ENCODE data around the gene ZPBP. TPM values are rescaled to one million over a fixed set of nuclear protein-coding genes. Genes with fewer than 3 reads are reported as not detected.

The ZPBP gene
- total RNA-seq, 1 experiment from 2014 or later, result not detected

GRCh38 chr7:49894543-49894942 is 198.5 kb downstream of the ZPBP start:
- no peak overlapping the region for H3K27ac ChIP-seq (ENCODE audit: low read depth, low read length, poor library complexity, severe bottlenecking)
- no peak overlapping the region for H3K4me3 ChIP-seq (ENCODE audit: low read depth, low read length, poor library complexity, severe bottlenecking)
- TF ChIP-seq EZH2 (IDR thresholded peaks at IDR 0.05; ENCODE audit: borderline replicate concordance, low read depth, low read length, poor library complexity, severe bottlenecking), result no peak
- TF ChIP-seq, protein P1, sequence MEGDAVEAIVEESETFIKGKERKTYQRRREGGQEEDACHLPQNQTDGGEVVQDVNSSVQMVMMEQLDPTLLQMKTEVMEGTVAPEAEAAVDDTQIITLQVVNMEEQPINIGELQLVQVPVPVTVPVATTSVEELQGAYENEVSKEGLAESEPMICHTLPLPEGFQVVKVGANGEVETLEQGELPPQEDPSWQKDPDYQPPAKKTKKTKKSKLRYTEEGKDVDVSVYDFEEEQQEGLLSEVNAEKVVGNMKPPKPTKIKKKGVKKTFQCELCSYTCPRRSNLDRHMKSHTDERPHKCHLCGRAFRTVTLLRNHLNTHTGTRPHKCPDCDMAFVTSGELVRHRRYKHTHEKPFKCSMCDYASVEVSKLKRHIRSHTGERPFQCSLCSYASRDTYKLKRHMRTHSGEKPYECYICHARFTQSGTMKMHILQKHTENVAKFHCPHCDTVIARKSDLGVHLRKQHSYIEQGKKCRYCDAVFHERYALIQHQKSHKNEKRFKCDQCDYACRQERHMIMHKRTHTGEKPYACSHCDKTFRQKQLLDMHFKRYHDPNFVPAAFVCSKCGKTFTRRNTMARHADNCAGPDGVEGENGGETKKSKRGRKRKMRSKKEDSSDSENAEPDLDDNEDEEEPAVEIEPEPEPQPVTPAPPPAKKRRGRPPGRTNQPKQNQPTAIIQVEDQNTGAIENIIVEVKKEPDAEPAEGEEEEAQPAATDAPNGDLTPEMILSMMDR (conservative IDR thresholded peaks at IDR 0.05; ENCODE audit: low read depth, low read length), result no peak
- no peaks in the 10 kb centered on the region for H3K36me3 ChIP-seq (ENCODE audit: insufficient read depth, low read length, poor library complexity, severe bottlenecking)
- ChIA-PET CTCF (no interaction called here), POLR2A (ENCODE audit: low non-redundant PET) (no interaction called here)
- no TSS peak for BruUV-seq (replicated peaks)
- DNase-seq (ENCODE audit: low spot score), result no peak
- H3K9me3 ChIP-seq (ENCODE audit: low read depth, low read length, poor library complexity, severe bottlenecking), result peaks cover 4% of the 10 kb centered on the region
- no peaks in the 10 kb centered on the region for H3K4me1 ChIP-seq (ENCODE audit: insufficient read depth, low read length, poor library complexity, severe bottlenecking)
- H3K27me3 ChIP-seq (replicated peaks; ENCODE audit: insufficient read depth, low read depth, low read length, poor library complexity), result no peaks in the 10 kb centered on the region
- intact Hi-C loops (cut with micrococcal nuclease; ENCODE audit: unreplicated experiment), result no loop called here

- POLR2A ChIA-PET (ENCODE audit: low non-redundant PET), result no interaction called here
- no peak for DNase-seq (ENCODE audit: low spot score)
- TF ChIP-seq EZH2 (IDR thresholded peaks at IDR 0.05; ENCODE audit: borderline replicate concordance, low read depth, low read length, poor library complexity, severe bottlenecking), result no peak
- TF ChIP-seq, protein P1 (conservative IDR thresholded peaks at IDR 0.05; ENCODE audit: low read depth, low read length), result no peak
These were observed 199.9 kb downstream of the ZPBP start for GRCh38 chr7:49893131-49893530.

DNA sequence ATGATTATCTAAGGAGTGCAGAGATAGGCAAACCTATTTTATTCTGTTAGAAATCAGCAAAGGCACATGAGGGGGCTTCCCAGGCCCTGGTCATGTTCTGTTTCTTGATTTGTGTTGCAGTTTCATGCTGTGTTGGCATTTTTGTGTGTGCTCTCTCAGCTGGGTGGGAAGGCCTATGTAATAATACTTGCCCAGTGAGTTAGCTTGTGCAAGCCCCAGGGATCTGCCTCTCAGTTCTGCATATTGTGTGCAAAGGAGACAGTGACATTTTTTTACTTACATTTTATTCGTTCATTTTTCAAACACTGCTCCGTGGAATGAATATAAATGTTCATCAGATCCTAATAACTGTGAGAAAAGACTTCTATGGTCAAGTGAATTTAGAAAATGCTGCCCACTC is 200.6 kb downstream of the ZPBP start:
- Histone ChIP-seq H3K4me3 (ENCODE audit: low read depth, low read length, poor library complexity, severe bottlenecking) (no peak overlapping the region), H3K9me3 (ENCODE audit: low read depth, low read length, poor library complexity, severe bottlenecking) (peaks cover 5% of the 10 kb centered on the region), H3K36me3 (ENCODE audit: insufficient read depth, low read length, poor library complexity, severe bottlenecking) (no peaks in the 10 kb centered on the region), H3K4me1 (ENCODE audit: insufficient read depth, low read length, poor library complexity, severe bottlenecking) (no peaks in the 10 kb centered on the region), H3K27me3 (replicated peaks; ENCODE audit: insufficient read depth, low read depth, low read length, poor library complexity) (no peaks in the 10 kb centered on the region), H3K27ac (ENCODE audit: low read depth, low read length, poor library complexity, severe bottlenecking) (no peak overlapping the region)
- ChIA-PET CTCF (no interaction called here), POLR2A (ENCODE audit: low non-redundant PET) (no interaction called here)
- BruUV-seq (replicated peaks), result no TSS peak
- DNase-seq (ENCODE audit: low spot score), result no peak
- intact Hi-C loops (cut with micrococcal nuclease; ENCODE audit: unreplicated experiment), result no loop called here
- TF ChIP-seq, protein P1 (conservative IDR thresholded peaks at IDR 0.05; ENCODE audit: low read depth, low read length), result no peak
- TF ChIP-seq EZH2 (IDR thresholded peaks at IDR 0.05; ENCODE audit: borderline replicate concordance, low read depth, low read length, poor library complexity, severe bottlenecking), result no peak

More at GRCh38 chr7:49893131-49893530, 199.9 kb downstream of the ZPBP start:
- H3K27me3 ChIP-seq (replicated peaks; ENCODE audit: insufficient read depth, low read depth, low read length, poor library complexity), result no peaks in the 10 kb centered on the region
- H3K9me3 ChIP-seq (ENCODE audit: low read depth, low read length, poor library complexity, severe bottlenecking), result peaks cover 4% of the 10 kb centered on the region
- no peak overlapping the region for H3K27ac ChIP-seq (ENCODE audit: low read depth, low read length, poor library complexity, severe bottlenecking)
- H3K36me3 ChIP-seq (ENCODE audit: insufficient read depth, low read length, poor library complexity, severe bottlenecking), result no peaks in the 10 kb centered on the region
- CTCF ChIA-PET, result no interaction called here
- no TSS peak for BruUV-seq (replicated peaks)
- no peak overlapping the region for H3K4me3 ChIP-seq (ENCODE audit: low read depth, low read length, poor library complexity, severe bottlenecking)
- H3K4me1 ChIP-seq (ENCODE audit: insufficient read depth, low read length, poor library complexity, severe bottlenecking), result no peaks in the 10 kb centered on the region
- intact Hi-C loops (cut with micrococcal nuclease; ENCODE audit: unreplicated experiment), result no loop called here

Other genes starting within 250 kb of the ZPBP start
- 3.7 and 4.2 TPM in 2 replicates for gene IKZF1, start 211.5 kb upstream of the ZPBP start, total RNA-seq (2021)

All from A673 (cell line).